Cardiac fibroblast (primary cell): Measurements from ENCODE around the gene SLC66A3.

Experiments
- DNase-seq, 2 donors: peaks; one replicate each; pipeline versions ENCODE4 v3.0.0 to v3.0.0-alpha.2; 2010; ENCODE audit warnings: low read depth in 2 of 2
- H3K4me3 ChIP-seq, 2 donors: replicated peaks in 1 of 2; 1 replicate in 1 of 2; 2 replicates in 1 of 2; pipeline ENCODE4 v1.5.1; 2011; ENCODE audit warnings: low read depth in 2 of 2, low read length in 2 of 2, mild to moderate bottlenecking in 2 of 2, moderate library complexity in 1 of 2
- CTCF ChIP-seq: IDR thresholded peaks from one replicate; pipeline ENCODE4 v1.5.1; 2011; ENCODE audit warnings: low read depth, mild to moderate bottlenecking, low read length, inconsistent platforms

Gene SLC66A3

GRCh38 chr2:11128243-11128951 lies 26.9 kb upstream of the SLC66A3 start:
- peak; percentile 41 to 74 for DNase-seq

GRCh38 chr2:11129598-11130449 lies 25.4 kb upstream of the SLC66A3 start:
- TF ChIP-seq CTCF = no peak

More at GRCh38 chr2:11128243-11128951, 26.9 kb upstream of the SLC66A3 start:
- TF ChIP-seq CTCF = no peak
- no peak overlapping the region for H3K4me3 ChIP-seq

DNA sequence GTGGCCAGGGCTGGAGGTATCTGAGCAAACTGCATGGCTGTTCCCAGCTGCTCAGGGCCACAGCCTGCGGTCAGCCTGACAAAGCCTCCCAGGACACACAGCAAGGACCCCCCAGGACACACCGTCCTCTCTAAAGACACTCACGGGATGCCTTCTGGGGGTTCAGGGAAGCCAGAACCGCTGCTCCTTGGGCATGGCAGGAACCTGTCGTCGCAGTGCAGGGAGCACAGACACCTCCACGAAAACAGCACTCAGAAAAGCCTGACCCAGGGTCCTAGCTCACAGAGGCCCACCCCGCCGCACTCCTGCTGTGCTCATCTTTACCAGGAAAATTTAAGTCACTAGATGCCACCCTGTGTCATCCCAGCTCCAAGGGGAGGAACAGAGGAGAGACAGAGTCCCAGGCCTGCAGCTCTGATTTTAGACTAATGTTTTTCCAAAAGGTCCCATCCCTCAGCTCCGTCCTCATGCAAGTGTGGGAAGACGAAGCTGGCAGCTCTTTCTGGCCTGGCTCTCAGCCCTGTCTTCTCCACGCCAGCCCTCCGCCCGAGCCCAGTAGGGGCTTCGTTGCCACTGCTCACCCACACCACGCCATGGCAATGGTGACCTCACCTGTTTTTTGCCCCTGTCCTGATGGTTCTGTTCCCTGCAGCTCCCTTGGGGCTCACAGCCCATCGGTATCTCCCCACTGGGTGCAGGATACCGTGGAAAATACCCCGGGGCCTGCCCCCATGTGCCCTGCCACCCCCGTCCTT lies 23.9 kb upstream of the SLC66A3 start:
- no peak for DNase-seq

More at GRCh38 chr2:11129598-11130449, 25.4 kb upstream of the SLC66A3 start:
- DNase-seq = peak in 1 of 2 donors; percentile 27
- H3K4me3 ChIP-seq = peak overlapping the region in 1 of 2 donors; percentile 35

GRCh38 chr2:11132036-11132671 lies 23.1 kb upstream of the SLC66A3 start:
- no peak for DNase-seq
- peak overlapping the region in 1 of 2 donors; percentile 50 for H3K4me3 ChIP-seq
- no peak for TF ChIP-seq CTCF

More for the DNA sequence above, 23.9 kb upstream of the SLC66A3 start:
- no peak overlapping the region for H3K4me3 ChIP-seq
- no peak for TF ChIP-seq CTCF

GRCh38 chr2:11133238-11133935 lies 21.9 kb upstream of the SLC66A3 start:
- TF ChIP-seq CTCF = no peak
- peak in 1 of 2 donors; percentile 11 for DNase-seq

More at GRCh38 chr2:11133238-11133935, 21.9 kb upstream of the SLC66A3 start:
- H3K4me3 ChIP-seq = peak overlapping the region; percentile 50 to 59
